ENCODE data around the gene SERPINH1. TPM values are rescaled to one million over a fixed set of nuclear protein-coding genes. Genes with fewer than 3 reads are reported as not detected.

Gene SERPINH1
- total RNA-seq, 1 donor from 2014 or later, result 466 TPM

DNA sequence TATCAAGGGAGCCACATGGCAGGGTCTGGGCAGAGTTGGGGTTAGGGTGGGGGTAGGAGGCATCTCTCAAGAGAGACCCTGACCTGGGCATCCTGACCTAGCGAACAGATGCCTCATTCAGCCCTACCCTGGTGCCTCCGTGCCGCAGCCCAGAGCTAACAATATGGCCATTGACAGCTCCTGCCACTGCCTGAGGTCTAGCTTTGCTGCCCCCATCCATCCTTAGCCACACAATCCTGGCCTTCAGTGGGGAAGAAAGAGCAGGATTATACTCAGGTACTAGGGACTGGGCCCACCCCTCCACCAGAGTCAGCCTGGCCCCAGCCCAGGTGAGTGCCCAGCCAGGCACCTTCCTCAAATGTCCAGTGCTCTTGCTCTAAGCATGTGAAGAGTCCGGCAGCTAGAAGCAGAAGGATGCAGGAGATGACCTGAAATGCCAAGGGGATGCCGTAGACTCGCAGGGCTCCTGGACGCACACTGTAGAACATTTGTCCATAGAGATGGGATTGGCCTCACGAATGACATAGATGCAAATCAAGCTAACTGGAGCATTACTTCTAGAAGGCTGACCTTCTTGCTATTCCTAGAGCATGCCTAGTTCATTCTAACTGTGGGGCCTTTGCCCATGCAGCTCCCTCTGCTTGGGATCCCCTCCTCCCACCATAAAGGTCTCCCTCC, 13.3 kb upstream of the SERPINH1 start:
- TF ChIP-seq CTCF (IDR thresholded peaks at IDR 0.05; ENCODE audit: insufficient read depth, low read length, poor library complexity, severe bottlenecking), result no peak
- H3K4me3 ChIP-seq (ENCODE audit: low read depth, low read length), result no peak overlapping the region
- H3K36me3 ChIP-seq (ENCODE audit: control insufficient read depth, insufficient read depth, low read length), result no peaks in the 10 kb centered on the region
- DNase-seq (ENCODE audit: low read depth), result no peak
- H3K27me3 ChIP-seq (ENCODE audit: control insufficient read depth, insufficient read depth, low read length), result peaks cover 4% of the 10 kb centered on the region

- Histone ChIP-seq H3K27me3 (ENCODE audit: control insufficient read depth, insufficient read depth, low read length) (peaks cover 4% of the 10 kb centered on the region), H3K4me3 (ENCODE audit: low read depth, low read length) (no peak overlapping the region), H3K36me3 (ENCODE audit: control insufficient read depth, insufficient read depth, low read length) (no peaks in the 10 kb centered on the region)
- TF ChIP-seq CTCF (IDR thresholded peaks at IDR 0.05; ENCODE audit: insufficient read depth, low read length, poor library complexity, severe bottlenecking), result no peak
- DNase-seq (ENCODE audit: low read depth), result no peak
Measured at GRCh38 chr11:75549370-75549958, 12.6 kb upstream of the SERPINH1 start.

- no peaks in the 10 kb centered on the region for H3K27me3 ChIP-seq (ENCODE audit: control insufficient read depth, insufficient read depth, low read length)
- H3K4me3 ChIP-seq (ENCODE audit: low read depth, low read length), result no peak overlapping the region
- DNase-seq (ENCODE audit: low read depth), result no peak
- TF ChIP-seq CTCF (IDR thresholded peaks at IDR 0.05; ENCODE audit: insufficient read depth, low read length, poor library complexity, severe bottlenecking), result no peak
- no peaks in the 10 kb centered on the region for H3K36me3 ChIP-seq (ENCODE audit: control insufficient read depth, insufficient read depth, low read length)
Measured at GRCh38 chr11:75553182-75553581, 8.9 kb upstream of the SERPINH1 start.

GRCh38 chr11:75553889-75554257, 8.2 kb upstream of the SERPINH1 start:
- TF ChIP-seq CTCF (IDR thresholded peaks at IDR 0.05; ENCODE audit: insufficient read depth, low read length, poor library complexity, severe bottlenecking), result no peak
- H3K4me3 ChIP-seq (ENCODE audit: low read depth, low read length), result no peak overlapping the region
- no peaks in the 10 kb centered on the region for H3K36me3 ChIP-seq (ENCODE audit: control insufficient read depth, insufficient read depth, low read length)
- no peak for DNase-seq (ENCODE audit: low read depth)
- H3K27me3 ChIP-seq (ENCODE audit: control insufficient read depth, insufficient read depth, low read length), result no peaks in the 10 kb centered on the region

GRCh38 chr11:75554258-75555022, 7.6 kb upstream of the SERPINH1 start:
- DNase-seq (ENCODE audit: low read depth), result peak; percentile 73
- Histone ChIP-seq H3K36me3 (ENCODE audit: control insufficient read depth, insufficient read depth, low read length) (no peaks in the 10 kb centered on the region), H3K4me3 (ENCODE audit: low read depth, low read length) (no peak overlapping the region), H3K27me3 (ENCODE audit: control insufficient read depth, insufficient read depth, low read length) (no peaks in the 10 kb centered on the region)
- TF ChIP-seq CTCF (IDR thresholded peaks at IDR 0.05; ENCODE audit: insufficient read depth, low read length, poor library complexity, severe bottlenecking), result no peak

All from kidney epithelial cell (primary cell).